CD4-positive, alpha-beta T cell (primary cell): ENCODE data around the gene YEATS2. TPM values are rescaled to one million over a fixed set of nuclear protein-coding genes. Genes with fewer than 3 reads are reported as not detected.

Experiments used
- ATAC-seq: fragments of 200-7000 bp; cut with Tn5 transposase; one replicate; pipeline ENCODE4 v1.10.0; 2022; ENCODE audit warnings: mild to moderate bottlenecking; ENCODE audit not compliant: poor library complexity
- CTCF ChIA-PET: fragments of 350-600 bp; sonication (Branson Sonifier 250); formaldehyde crosslinking; loops from one replicate; lab custom pipeline; 2021; ENCODE audit warnings: antibody characterized with exemption, inconsistent platforms; lab: Charles Lee
- POLR2A ChIA-PET: fragments of 350-600 bp; sonication (Branson Sonifier 250); formaldehyde crosslinking; loops from one replicate; lab custom pipeline; 2021; ENCODE audit warnings: antibody characterized with exemption, inconsistent platforms; lab: Charles Lee
- DNase-seq, 14 experiments: peaks; one replicate each; pipeline ENCODE4 v3.0.0-alpha.2; 2013 to 2020; ENCODE audit warnings: mixed read lengths in 2 of 14
- H3K27ac ChIP-seq, 2 donors: one replicate each; pipeline versions ENCODE4 v1.5.1 to v1.7.0; 2013; ENCODE audit warnings: low read length in 2 of 2, low read depth in 1 of 2, mild to moderate bottlenecking in 1 of 2
- H3K27me3 ChIP-seq, 2 experiments: 1 replicate in 1 of 2; 2 replicates in 1 of 2; pipeline versions ENCODE4 v1.6.1 to v1.7.0; 2013; ENCODE audit warnings: low read length in 2 of 2, control low read depth in 1 of 2, mild to moderate bottlenecking in 1 of 2, moderate library complexity in 1 of 2; ENCODE audit not compliant: insufficient read depth in 2 of 2, control insufficient read depth in 1 of 2
- H3K36me3 ChIP-seq: one replicate; pipeline ENCODE4 v1.6.1; 2013; ENCODE audit warnings: low read length, control low read depth; ENCODE audit not compliant: insufficient read depth
- H3K4me1 ChIP-seq: one replicate; pipeline ENCODE4 v1.6.1; 2013; ENCODE audit warnings: low read length, control low read depth; ENCODE audit not compliant: insufficient read depth
- H3K4me3 ChIP-seq: one replicate; pipeline ENCODE4 v1.5.1; 2013; ENCODE audit warnings: mild to moderate bottlenecking, low read length, moderate library complexity
- H3K9me3 ChIP-seq, 2 experiments: 1 replicate in 1 of 2; 2 replicates in 1 of 2; pipeline versions ENCODE4 v1.6.1 to v1.7.0; 2013; ENCODE audit warnings: low read length in 2 of 2, mild to moderate bottlenecking in 2 of 2, control low read depth in 1 of 2, moderate library complexity in 1 of 2; ENCODE audit not compliant: control insufficient read depth in 1 of 2, insufficient read depth in 1 of 2
- H3K27ac Mint-ChIP-seq: one replicate; pipeline ENCODE4 v1.8.0; 2020; ENCODE audit warnings: mixed read lengths
- H3K27me3 Mint-ChIP-seq: one replicate; pipeline ENCODE4 v1.8.0; 2021; ENCODE audit warnings: mixed read lengths
- H3K36me3 Mint-ChIP-seq: one replicate; pipeline ENCODE4 v1.8.0; 2021; ENCODE audit warnings: low read depth, mixed read lengths
- H3K4me1 Mint-ChIP-seq: one replicate; pipeline ENCODE4 v1.8.0; 2021; ENCODE audit warnings: low read depth, mixed read lengths
- H3K4me3 Mint-ChIP-seq: one replicate; pipeline ENCODE4 v1.8.0; 2020; ENCODE audit warnings: mild to moderate bottlenecking, mixed read lengths
- H3K9me3 Mint-ChIP-seq: one replicate; pipeline ENCODE4 v1.8.0; 2020; ENCODE audit warnings: mixed read lengths
- intact Hi-C, 2 experiments: fragments of 100-400 bp; cut with DNase I in 1 of 2; cut with micrococcal nuclease in 1 of 2; formaldehyde crosslinking; loops; one replicate each; pipeline versions ENCODE4 v1.15.1 to v1.9.0; 2023 to 2025; cut with DNase I, micrococcal nuclease
- total RNA-seq, 174 experiments: library from RNA in 2 of 174; stranded (reverse) in 2 of 174; gene quantifications; one replicate each; pipeline ENCODE4 v1.2.3 and lab custom pipeline; 2021 to 2026
- TF ChIP-seq, protein P1 (sequence below): fragments of 200-600 bp; IDR thresholded peaks from one replicate; pipeline ENCODE4 v1.8.0; 2022; ENCODE audit warnings: antibody characterized with exemption, mild to moderate bottlenecking

Gene YEATS2
- total RNA-seq, 2 experiments from 2014 or later, result 14.6 to 15.9 TPM

DNA sequence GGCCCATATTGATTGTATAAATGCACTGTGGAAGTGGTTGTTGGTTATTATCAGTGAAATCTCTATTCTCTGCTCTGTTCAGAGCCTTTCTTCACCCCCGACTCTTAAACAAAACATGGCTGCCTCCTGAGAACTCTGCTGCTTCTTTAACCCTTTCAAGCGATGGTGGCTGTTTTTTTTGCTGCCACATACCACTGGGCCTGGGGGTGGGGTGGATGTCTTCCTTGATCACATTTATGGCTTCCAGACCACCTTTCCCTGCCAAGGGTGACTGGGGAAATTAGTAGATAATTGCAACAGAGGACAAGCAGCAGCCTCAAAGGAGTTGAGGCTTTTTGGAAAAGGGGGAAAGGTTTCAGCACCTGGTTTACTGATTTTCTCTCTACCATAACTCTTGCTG, 32.8 kb downstream of the YEATS2 start:
- Mint-ChIP-seq H3K9me3 (no peaks in the 10 kb centered on the region), H3K27ac (no peak overlapping the region), H3K4me3 (no peak overlapping the region), H3K36me3 (peaks cover 86% of the 10 kb centered on the region), H3K4me1 (no peaks in the 10 kb centered on the region), H3K27me3 (no peaks in the 10 kb centered on the region)
- ATAC-seq (no peak), DNase-seq (no peak)
- no peaks in the 10 kb centered on the region for H3K27me3 ChIP-seq
- H3K4me1 ChIP-seq, result no peaks in the 10 kb centered on the region
- no peaks in the 10 kb centered on the region for H3K9me3 ChIP-seq
- peaks cover 58% of the 10 kb centered on the region for H3K36me3 ChIP-seq
- no peak overlapping the region for H3K4me3 ChIP-seq
- ChIA-PET POLR2A (no interaction called here), CTCF (interaction anchor here (0.7 kb wide), 1 partner anchor 51 kb away, joined by 5 read pairs; no protein-coding TSS in a partner anchor)
- intact Hi-C loops, result no loop called here
- no peak overlapping the region for H3K27ac ChIP-seq
- TF ChIP-seq, protein P1, sequence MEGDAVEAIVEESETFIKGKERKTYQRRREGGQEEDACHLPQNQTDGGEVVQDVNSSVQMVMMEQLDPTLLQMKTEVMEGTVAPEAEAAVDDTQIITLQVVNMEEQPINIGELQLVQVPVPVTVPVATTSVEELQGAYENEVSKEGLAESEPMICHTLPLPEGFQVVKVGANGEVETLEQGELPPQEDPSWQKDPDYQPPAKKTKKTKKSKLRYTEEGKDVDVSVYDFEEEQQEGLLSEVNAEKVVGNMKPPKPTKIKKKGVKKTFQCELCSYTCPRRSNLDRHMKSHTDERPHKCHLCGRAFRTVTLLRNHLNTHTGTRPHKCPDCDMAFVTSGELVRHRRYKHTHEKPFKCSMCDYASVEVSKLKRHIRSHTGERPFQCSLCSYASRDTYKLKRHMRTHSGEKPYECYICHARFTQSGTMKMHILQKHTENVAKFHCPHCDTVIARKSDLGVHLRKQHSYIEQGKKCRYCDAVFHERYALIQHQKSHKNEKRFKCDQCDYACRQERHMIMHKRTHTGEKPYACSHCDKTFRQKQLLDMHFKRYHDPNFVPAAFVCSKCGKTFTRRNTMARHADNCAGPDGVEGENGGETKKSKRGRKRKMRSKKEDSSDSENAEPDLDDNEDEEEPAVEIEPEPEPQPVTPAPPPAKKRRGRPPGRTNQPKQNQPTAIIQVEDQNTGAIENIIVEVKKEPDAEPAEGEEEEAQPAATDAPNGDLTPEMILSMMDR, result no peak

DNA sequence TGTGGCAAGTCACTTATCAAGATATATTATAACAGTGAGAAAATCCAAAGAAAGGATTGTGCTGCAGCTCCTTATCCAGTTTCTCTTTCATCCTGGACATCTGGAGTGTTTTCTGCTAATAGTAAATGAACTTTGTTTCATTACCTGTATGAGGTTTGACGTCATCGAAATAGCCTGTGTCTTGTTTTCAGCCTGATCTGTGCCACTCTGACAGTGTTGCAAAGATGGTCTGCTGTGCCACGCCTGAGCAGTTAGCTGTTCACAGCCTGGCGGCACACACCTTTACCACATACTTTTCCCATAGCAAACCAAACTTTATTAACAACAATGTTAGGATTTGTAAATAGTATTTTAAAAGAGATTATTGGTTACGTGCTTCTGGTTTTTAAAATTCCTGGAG, 34.0 kb downstream of the YEATS2 start:
- no peak overlapping the region for H3K4me3 Mint-ChIP-seq
- peaks cover 86% of the 10 kb centered on the region for H3K36me3 Mint-ChIP-seq
- no peak overlapping the region for H3K27ac Mint-ChIP-seq
- Histone ChIP-seq H3K4me3 (no peak overlapping the region), H3K27me3 (no peaks in the 10 kb centered on the region), H3K9me3 (no peaks in the 10 kb centered on the region), H3K27ac (no peak overlapping the region), H3K4me1 (no peaks in the 10 kb centered on the region), H3K36me3 (peaks cover 55% of the 10 kb centered on the region)
- TF ChIP-seq, protein P1, result no peak
- intact Hi-C loops, result no loop called here
- CTCF ChIA-PET, result no interaction called here
- ATAC-seq (no peak), DNase-seq (no peak)
- H3K27me3 Mint-ChIP-seq, result no peaks in the 10 kb centered on the region
- no peaks in the 10 kb centered on the region for H3K4me1 Mint-ChIP-seq
- POLR2A ChIA-PET, result no interaction called here
- no peaks in the 10 kb centered on the region for H3K9me3 Mint-ChIP-seq

DNA sequence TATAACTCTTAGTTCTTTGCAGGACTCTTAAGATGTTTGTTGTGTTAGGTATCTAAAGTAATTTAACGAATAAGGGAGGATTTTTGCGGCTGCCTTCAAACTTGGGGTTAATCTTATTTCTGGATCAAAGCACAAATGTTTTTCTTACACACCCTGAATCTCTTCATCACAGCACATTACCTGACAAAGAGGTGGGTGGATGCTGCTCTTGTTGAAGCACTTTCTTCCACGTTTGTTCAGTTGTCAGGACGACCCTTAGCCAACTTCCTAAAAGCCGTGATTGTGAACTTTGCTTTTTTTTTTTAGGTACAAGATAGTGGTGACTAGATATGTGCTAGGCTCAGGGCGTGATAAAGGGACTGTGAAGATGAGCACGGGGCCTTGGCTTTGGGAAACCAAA, 36.0 kb downstream of the YEATS2 start:
- no peaks in the 10 kb centered on the region for H3K9me3 Mint-ChIP-seq
- no peak overlapping the region for H3K4me3 Mint-ChIP-seq
- no peaks in the 10 kb centered on the region for H3K4me1 Mint-ChIP-seq
- CTCF ChIA-PET, result no interaction called here
- ATAC-seq (no peak), DNase-seq (no peak)
- POLR2A ChIA-PET, result no interaction called here
- no peaks in the 10 kb centered on the region for H3K27me3 Mint-ChIP-seq
- Histone ChIP-seq H3K27me3 (no peaks in the 10 kb centered on the region), H3K36me3 (peaks cover 55% of the 10 kb centered on the region), H3K9me3 (no peaks in the 10 kb centered on the region), H3K27ac (no peak overlapping the region), H3K4me1 (no peaks in the 10 kb centered on the region), H3K4me3 (no peak overlapping the region)
- H3K27ac Mint-ChIP-seq, result no peak overlapping the region
- TF ChIP-seq, protein P1, result no peak
- H3K36me3 Mint-ChIP-seq, result peaks cover 83% of the 10 kb centered on the region
- intact Hi-C loops, result no loop called here
